Right ventricle myocardium superior (tissue), 1 donor: Measurements from ENCODE around the gene RAPGEF2. TPM values are rescaled to one million over a fixed set of nuclear protein-coding genes. Genes with fewer than 3 reads are reported as not detected.

Experiments used
- ATAC-seq: fragments of 200-7000 bp; cut with Tn5 transposase; one replicate; pipeline ENCODE4 v1.9.1; 2020; ENCODE audit warnings: mild to moderate bottlenecking; ENCODE audit not compliant: poor library complexity
- DNase-seq: peaks from one replicate; pipeline ENCODE4 v3.0.0-alpha.2; 2020
- intact Hi-C: fragments of 100-400 bp; cut with DNase I; formaldehyde crosslinking; loops from one replicate; pipeline ENCODE4 v1.11.2; 2022
- total RNA-seq: library from RNA; stranded (reverse); fragmentation: NEBNext Ultra II Directional; extraction: Animal tissue kit (Norgen Biotek cat#: 25700); gene quantifications from one replicate; pipeline ENCODE4 v1.2.1, GENCODE V29; 2021
- donor health status: DM: no; HTN: yes; CAD: no; lungs with severe emphysema.

The RAPGEF2 gene
- total RNA-seq, 1 donor from 2014 or later, result 43.8 TPM

DNA sequence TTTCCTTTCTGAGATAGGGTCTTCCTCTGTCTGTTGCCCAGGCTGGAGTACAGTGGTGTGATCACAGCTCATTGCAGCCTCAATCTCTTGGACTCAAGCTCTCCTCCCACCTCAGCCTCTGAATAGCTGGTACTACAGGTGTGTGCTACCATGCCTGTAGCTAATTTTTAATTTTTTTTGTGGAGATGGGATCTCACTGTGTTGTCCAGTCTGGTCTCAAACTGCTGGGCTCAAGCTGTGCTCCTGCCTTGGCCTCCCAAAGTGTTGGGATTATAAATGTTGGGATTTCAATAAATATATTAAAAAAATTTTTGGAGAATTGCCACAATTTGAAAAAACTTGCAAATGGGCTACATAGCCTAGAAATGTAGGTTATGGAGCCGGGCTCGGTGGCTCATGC, 18.5 kb downstream of the RAPGEF2 start:
- DNase-seq (no peak), ATAC-seq (no peak)
- intact Hi-C loops, result no loop called here

- intact Hi-C loops, result no loop called here
- ATAC-seq, result no peak
- DNase-seq, result no peak
Observed at GRCh38 chr4:159126716-159127115, 23.8 kb downstream of the RAPGEF2 start.

DNA sequence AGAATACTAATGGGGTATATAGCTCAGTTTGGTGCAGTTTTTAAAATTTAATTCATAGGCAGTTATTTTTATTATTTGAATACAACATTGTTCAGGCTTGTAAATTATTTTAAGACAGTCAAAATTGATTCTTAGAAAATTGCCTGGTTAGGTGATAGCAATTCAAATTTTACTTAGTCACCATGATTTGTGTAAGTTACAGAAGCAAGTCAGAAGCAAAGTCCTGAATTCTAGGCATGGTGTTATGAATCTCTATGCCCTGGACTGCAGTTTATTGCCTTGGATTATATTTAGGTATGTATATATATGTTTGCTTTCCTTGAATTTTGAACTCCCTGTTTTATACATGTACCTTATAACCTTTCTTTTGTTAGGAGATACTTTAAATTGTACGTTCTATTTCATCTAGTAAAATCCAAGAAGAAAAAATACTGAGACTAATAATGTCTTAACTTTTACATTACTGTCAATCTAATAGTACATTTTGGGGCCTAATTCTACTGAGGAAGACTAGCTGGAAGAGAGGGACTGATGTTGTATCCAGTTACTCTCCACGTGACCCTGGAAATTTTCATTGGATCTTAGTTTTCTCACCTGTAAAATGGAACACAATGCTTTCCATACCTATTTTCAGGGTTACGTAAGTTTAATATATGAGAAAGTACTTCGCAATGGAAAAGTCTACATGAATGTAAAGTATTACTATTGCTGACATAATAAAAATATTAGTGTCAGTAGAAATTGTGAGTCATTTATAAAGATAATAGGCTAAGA, 25.1 kb downstream of the RAPGEF2 start:
- intact Hi-C loops, result no loop called here
- ATAC-seq (no peak), DNase-seq (no peak)

DNA sequence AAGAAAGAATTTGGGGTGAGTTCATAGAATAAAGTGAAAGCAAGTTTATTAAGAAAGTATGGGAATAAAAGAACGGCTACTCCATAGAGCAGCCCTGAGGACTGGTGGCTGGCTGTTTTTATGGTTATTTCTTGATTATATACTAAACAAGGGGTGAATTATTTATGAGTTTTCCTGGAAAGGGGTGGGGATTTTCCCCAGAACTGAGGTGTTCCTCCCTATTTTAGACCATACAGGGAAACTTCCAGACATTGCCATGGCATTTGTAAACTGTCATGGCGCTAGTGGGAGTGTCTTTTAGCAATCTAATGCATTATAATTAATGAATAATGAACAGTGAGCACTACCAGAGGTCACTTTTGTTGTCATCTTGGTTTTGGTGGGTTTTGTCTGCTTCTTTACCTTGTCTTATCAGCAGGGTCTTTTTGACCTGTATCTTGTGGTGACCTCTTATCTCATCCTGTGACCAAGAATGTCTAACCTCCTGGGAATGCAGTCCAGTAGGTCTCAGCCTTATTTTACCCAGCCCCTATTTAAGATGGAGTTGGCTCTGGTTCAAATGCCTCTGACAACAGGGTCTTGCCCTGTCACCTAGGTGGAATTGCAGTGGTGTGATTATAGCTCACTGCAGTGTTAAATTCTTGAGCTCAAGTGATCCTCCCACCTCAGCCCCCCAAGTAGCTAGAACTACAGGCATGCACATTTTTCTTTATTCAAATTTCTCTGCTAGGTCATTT, 27.1 kb downstream of the RAPGEF2 start:
- DNase-seq, result no peak
- intact Hi-C loops, result no loop called here
- no peak for ATAC-seq

- DNase-seq (no peak), ATAC-seq (no peak)
- intact Hi-C loops, result no loop called here
Observed at GRCh38 chr4:159131564-159131963, 28.7 kb downstream of the RAPGEF2 start.

DNA sequence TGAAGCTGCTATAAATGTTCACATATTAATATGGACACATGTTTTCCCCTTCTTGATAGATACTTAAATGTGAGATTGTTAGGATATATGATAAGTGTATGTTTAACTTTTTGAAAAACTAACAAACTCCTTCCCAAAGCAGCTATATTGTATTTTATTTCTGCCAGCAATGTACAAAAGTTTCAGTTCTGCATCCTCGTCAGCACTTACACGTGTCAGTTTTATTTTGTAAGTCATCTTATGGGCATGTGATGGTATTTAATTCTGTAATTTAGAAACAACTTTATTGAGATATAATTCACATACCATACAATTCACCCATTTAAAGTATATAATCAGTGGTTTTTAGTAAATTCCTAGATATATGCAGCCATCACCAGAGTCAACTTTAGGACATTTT, 31.6 kb downstream of the RAPGEF2 start:
- DNase-seq, result no peak
- no peak for ATAC-seq
- intact Hi-C loops, result no loop called here

- intact Hi-C loops, result no loop called here
- peak; percentile 74 for ATAC-seq
- DNase-seq, result no peak
Observed at GRCh38 chr4:159137176-159137575, 34.3 kb downstream of the RAPGEF2 start.

- no peak for ATAC-seq
- intact Hi-C loops, result no loop called here
Observed at GRCh38 chr4:159138436-159138835, 35.6 kb downstream of the RAPGEF2 start.

DNA sequence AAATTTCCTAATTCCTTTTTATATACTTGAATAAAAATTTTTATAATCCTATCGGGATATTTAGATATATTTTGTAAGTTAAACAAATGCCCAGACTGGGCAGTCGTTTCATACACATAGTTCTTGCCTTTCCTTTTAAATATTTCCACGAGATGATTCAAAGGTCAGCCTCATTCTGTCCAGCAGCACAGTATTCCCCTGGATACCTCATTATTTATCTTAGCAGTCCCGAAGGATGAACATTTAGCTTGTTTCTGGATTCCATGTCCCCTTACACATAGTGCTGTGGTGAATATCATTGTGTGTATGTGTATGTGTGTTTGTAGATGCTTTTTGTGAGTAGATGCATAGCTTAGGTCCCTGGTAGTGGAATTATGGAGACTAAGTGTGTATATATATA, 38.3 kb downstream of the RAPGEF2 start:
- intact Hi-C loops, result no loop called here
- DNase-seq, result no peak
- no peak for ATAC-seq

More at GRCh38 chr4:159138436-159138835, 35.6 kb downstream of the RAPGEF2 start:
- DNase-seq, result no peak

DNA sequence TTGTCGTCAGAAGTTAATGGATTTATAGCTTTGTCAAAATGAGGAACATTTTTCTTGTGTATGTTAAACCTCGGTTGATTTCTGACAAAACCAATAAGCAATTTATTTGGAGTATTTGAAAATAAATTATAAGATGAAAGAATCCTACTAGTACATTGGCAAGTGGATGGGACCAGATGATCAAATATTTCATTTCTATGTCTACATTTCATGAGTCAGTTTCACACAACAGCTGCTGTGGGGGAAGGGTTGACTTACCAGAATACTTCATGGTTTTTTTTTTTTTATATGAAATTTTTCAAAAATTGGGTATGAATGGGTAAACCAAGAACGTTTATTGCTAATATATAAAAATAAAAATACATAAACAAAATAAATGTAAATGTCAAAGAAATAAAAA, 39.4 kb downstream of the RAPGEF2 start:
- intact Hi-C loops, result no loop called here
- DNase-seq (no peak), ATAC-seq (no peak)

DNA sequence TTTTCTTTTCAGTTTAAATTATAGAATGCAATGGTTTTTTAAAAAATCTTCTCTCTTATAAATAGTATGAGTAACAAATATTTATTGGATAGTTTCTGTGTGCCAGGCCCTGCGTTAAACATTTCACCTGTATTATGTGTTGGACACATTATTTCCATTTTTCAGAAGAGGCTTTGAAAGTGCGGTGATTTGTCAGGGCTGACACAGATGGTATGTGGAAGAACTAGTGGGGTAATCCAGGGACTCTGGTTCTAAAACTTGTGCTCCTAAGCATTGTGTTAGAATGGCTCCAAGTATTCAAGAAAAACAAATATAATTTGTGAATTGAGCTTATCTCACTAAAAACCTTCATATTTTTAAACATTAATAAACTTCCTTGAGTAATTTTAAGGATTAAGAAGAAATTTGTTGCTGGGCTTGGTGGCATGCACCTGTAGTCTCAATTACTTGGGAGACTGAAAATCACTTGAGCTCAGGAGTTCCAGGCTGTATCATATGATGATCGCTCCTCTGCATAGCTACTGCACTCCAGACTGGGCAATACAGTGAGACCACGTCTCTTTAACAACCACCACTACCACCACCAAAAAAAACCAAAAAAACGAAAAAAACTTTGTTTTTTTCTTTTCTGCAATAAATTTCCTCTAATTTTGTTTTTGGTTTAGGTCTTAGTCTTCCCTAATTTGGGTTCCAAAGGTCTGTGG, 40.0 kb downstream of the RAPGEF2 start:
- ATAC-seq (no peak), DNase-seq (no peak)
- intact Hi-C loops, result no loop called here

DNA sequence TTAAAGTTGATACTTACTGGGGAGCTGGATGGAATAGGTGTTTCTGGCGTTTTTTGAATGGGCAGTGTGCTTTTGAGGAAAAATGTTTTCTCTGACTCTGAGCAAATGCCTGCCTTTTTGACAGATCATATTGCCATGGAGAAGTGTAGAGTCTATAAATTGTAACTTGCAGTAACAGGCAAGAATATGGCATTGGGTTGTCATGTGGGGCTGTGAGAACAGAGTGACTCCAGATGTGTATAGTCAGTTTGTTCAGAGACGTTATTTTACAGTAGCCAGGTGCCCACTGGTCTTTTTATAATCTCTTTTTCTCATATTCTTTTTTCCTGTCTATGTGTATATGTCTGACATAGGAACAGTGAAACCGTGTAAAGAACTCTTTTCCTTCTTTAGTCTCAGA, 40.8 kb downstream of the RAPGEF2 start:
- intact Hi-C loops, result no loop called here
- DNase-seq (no peak), ATAC-seq (no peak)

DNA sequence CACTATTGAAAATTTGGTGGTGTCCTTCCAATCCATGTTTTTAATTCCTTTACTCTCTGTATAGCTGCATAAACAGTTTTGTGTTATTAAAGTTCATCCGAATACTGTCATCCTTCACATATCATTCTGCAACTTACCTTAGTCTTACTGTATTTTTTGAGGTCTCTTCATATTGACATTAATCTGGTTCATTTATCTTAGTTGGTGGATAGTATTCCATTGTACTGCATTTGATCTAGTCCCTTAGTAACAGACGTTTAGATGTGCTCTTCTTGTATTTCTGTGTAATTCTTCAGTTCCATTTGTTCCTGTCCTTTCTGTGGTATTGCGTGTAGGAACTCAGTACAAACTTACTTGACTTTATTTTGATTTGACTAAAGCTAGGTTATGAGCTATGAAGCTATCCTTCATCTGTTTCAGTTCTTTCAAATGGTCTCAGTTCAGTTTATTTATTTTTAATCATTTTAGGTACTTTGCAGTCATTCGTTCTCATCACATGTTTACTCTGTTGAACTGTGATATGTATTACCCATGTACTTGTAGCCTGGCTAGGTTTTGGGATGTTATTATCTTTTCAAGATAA, 41.3 kb downstream of the RAPGEF2 start:
- ATAC-seq, result no peak
- DNase-seq, result no peak
- intact Hi-C loops, result no loop called here

GRCh38 chr4:159145318-159145991, 42.6 kb downstream of the RAPGEF2 start:
- intact Hi-C loops, result no loop called here
- ATAC-seq, result peak; percentile 73
- no peak for DNase-seq

DNA sequence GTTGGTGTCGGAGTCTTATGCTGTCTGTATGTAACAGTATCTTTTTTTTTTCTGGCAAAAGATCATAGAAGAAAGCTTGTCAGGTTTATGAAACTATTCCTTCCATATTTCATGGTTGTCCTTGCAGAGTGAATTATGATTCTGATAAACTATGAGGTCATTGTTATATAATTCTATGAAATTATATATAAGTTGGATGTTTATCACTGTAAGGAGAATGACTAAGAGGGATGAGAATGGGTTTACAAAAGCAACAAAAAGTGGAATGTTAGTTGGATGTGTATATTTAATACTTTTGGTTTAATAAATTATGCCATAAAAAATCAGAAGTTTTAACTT, 43.1 kb downstream of the RAPGEF2 start:
- ATAC-seq, result no peak
- intact Hi-C loops, result no loop called here
- no peak for DNase-seq

DNA sequence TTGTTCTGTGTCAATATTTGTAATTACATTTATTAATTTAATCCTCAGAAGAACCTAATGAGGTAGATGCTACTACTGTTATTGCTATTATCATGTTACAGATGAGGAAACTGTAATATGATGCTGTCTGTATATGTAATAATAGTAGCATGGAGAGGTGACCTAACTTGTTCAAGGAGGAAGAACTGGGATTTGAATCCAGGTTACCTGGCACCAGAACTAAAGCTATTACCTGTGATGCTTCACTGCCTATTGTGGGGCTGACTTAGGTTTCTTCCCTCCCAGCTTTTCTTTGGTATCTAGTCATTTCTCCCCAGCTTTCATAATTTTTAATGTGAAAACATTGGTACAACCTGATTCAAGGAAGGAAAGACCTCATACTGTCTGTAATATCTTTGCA, 43.6 kb downstream of the RAPGEF2 start:
- intact Hi-C loops, result no loop called here
- DNase-seq, result no peak
- ATAC-seq, result no peak

DNA sequence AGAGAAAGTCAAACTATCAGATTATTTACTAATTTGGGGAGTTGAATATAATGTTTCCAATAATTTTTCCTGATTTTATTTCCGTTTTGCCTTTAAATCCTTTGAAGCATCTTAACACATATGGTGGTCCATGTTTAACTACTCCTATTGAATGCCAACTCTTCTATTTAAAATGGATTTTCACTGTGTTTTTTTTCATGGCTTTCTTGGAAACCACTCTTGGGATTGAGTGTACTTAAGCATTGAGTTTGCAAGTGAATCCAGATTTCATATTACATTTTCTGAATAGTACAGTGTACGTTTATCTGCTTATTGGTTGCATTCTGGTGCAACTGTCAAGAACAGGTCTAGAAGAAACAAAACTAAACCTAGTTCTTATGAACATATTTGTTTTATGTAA, 45.6 kb downstream of the RAPGEF2 start:
- ATAC-seq (no peak), DNase-seq (no peak)
- intact Hi-C loops, result no loop called here

- DNase-seq (no peak), ATAC-seq (no peak)
- intact Hi-C loops, result no loop called here
Observed at GRCh38 chr4:159149666-159150065, 46.8 kb downstream of the RAPGEF2 start.

DNA sequence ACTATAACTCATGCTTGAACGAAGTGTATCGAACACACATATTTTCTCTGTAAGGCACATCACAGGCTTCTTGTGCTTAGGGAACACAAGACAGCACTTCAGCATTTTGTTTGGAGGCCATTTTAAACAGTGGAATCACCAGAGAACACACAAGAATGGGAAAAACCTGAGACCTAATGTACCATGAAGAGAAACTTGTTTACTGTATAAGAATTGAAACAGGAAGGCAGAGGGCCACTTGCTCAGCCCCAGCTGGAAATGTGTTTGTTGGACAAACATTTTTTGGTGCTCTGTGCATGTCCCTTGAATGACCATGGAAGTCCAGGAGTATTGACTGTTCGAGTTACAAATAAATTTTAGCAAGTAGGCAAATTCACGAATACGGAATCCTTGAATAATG, 47.5 kb downstream of the RAPGEF2 start:
- ATAC-seq, result no peak
- no peak for DNase-seq
- intact Hi-C loops, result no loop called here
